Stimulated activated CD8-positive, alpha-beta memory T cell treated with anti-CD3 and anti-CD28 coated beads, Interleukin-4, amount 100 ng/mL, for 4 hours (primary cell): ENCODE data around the gene BTBD6.

Experiments used
- DNase-seq, 2 donors: peaks; one replicate each; pipeline ENCODE4 v3.0.0-alpha.2; 2020; ENCODE audit warnings: low read depth in 2 of 2, low spot score in 1 of 2

Gene BTBD6

DNA sequence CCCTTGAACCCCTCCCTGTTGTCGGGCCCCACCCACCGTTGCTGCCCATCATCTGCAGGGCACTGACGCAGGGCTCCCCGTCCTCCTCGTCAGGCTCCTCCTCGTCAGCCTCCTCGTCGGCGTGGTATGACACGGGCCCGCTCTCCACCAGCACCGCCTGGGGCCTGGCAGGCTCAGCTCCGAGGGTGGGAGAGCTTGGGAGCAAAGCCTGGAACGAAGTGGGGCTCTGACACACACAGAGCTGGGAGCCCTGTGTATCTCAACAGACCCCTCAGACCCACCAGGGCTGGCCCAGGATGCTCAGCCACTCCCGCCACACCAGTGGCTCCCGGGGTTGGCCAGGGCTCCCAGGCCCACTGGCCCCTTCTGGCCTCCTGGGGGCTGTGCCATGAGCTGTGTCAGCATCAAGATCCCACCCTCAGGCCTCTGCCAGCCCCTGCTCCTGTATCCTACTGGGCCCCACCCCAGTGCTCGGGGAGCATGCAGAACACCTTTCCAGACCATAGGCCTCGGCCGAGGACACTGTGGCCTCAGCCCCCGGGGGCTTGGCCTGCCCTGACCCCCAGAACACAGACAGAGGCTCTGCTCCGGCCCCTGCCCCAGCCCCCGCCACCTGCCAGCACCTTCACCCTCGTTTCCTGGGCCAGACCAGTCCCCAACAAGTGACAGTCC, 37.1 kb upstream of the BTBD6 start:
- no peak for DNase-seq

DNA sequence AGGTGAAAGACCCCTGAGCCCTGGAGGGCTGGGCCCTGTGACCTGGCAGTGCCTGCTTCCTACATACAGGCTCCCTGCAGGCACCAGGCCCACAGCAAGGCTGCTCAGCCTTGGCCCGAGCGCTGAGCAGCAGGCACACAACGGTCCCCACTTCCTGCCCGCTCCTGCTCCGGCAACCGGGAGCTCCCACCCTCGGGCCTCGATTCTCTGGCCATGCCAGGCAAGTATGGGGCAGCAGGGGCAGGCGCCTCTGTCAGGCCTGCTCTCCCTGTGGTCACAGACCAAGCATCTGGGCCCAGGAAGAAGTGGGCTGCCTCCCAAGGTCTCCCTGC, 36.6 kb upstream of the BTBD6 start:
- no peak for DNase-seq

DNA sequence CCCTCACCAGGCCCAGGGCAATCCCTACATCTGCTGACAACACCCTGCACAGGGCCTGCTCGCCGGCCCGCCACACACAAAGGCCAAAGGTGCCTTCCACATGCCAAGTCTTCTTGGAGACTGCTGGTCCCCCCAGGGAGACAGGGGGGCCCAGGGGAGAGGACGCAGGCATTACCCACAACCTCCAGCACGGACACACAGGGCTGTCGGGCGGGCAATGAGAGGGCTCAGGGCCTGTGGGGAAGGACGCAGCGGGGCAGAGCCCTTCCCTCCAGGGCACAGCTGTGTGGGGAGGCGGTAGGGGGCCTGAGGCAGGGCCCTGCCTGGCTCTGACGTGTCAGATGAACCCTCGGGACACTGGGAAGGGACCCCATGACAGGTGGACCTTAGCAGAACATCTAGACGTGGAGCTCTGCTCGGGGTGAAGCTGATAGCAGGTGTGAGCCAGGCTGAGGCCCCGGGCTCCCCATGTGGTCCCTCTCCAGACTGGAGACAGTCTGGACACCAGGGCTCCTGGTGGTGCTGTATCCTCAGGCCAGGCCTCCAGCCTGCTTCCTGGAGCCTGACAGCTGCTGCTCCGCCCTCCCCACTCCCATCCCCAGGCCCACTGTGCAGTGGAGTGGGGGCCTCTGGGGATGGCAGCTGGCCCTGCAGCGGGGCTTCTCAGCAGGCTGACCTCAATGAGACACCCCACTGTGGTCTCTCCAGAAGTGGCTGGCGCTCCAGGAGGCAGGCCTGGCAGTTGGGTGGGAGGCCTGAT, 35.6 kb upstream of the BTBD6 start:
- DNase-seq, result no peak

DNA sequence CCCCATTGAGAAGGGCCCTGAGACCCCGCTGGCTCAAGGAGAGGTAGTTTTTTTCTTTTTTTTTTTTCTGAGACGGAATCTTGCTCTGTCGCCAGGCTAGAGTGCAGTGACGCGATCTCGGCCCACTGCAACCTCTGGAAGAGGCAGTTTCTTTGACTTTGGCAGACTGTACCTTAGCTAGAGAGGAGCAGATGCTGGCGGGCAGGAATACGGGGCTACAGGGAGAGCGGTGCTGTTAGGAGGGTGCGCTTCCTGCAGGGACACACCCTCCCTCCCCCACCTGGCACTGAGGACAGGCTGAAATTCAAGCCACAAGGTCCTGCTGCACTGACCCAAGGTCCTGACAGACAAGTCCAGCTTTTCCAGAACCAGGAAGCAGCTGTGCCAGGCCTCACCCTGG, 35.0 kb upstream of the BTBD6 start:
- no peak for DNase-seq

DNA sequence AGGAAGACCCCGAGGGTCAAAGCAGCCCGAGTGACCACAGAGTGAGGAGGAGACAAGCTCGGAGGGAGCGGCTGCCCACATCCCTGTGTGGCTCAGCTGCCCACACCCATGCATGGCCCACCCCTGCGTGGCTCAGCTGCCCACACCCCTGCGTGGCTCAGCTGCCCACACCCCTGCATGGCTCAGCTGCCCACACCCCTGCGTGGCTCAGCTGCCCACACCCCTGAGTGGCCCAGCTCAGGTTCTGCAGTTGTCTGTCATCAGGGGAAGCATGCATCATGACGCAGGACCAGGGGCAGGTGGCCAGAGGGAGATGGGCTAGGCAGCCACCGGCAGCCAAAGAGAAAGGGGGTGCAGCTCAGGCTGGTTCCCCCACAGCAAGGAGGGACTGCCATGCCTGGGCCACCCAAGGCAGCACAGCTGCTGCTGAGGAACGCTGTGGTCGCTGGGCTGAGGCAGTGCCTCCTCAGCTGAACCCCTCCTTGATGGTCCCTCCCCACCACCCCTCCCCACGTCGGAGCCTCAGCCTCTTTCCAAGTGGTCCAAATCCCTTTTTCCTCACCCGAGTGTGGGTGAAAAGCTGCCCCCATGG, 33.9 kb upstream of the BTBD6 start:
- DNase-seq, result no peak

DNA sequence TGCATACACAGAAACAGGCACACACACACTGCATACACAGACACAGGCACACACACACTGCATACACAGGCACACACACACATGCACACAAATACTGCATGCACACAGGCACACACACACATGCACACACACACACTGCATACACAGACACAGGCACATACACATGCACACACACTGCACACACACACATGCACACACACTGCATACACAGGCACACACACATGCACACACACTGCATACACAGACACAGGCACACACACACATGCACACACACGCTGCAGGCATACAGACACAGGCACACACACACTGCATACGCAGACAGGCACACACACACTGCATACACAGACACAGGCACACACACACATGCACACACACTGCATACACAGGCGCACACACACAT, 32.7 kb upstream of the BTBD6 start:
- DNase-seq, result no peak

DNA sequence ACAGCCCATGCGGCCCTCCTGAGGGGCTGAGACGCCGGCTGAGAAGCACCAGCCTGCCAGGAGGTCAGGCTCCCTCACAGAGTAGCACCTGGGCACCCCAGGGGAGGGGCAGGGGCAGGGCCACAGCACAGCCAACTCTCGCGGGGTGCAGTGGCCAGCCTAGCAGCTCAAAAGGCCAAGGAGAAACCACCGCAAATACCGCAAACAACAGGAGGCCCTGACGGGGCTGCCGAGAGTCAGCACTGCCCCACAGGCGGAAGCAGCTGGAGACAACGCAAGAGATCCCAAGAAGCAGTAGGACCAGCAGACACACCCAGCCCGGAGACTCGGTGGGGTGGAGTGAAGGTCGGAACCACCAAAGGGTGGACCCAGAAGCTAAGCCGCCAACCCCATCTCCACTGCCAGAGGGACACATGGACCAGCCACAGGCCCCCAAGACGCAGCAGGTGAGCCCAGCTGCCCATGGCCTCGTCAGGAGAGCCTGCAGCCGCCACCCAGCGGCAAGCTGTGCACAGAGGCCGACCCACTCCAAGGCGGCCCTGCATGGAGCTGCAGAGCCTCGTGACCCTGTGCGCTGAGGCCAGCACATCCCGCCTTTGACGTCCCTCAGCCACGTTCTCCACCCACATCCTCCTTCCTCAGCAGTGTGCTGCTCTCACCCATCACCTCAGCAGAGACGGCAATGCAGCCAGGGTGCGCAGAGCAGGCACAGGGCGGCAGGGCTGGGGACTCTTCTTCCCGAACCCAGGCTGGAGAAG, 31.7 kb upstream of the BTBD6 start:
- DNase-seq, result no peak

DNA sequence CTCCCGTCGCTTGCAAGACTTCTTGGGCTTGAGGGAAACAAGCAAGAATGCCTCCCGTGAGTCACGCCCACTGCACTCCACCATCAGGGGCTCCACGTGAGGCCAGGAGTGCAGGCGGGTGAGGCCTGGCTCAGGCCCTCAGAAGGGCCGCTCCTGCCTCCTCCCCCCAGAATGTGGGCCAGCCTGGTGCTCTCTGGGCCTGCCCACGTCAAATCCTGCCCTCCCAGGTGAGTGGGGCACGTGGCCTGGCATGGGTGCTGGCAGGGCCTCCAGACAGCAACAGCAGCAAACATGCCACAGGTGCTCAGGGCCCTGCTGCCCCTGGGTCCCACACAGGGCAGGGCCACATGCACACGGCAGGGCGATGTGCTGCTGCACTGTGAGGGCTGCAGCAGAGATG, 30.6 kb upstream of the BTBD6 start:
- DNase-seq, result no peak

DNA sequence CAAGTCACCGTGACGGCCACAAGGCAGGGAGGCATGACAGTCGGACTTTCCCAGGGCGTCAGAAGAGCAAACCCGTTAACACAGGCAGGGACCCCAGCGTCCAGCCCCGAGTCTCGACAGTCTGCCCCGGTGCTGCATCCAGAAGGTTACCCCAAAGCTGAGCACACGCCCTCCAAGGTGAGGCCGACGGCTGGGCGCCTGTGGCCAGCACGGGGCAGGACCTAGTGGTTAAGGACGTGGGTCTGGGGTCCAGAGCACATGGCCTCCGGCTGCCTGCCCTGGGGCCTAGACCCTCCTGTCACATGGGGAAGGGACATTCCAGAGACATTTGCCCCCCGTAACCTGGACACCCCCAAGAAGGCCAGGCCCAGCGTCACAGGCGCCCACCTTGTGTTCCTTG, 29.7 kb upstream of the BTBD6 start:
- DNase-seq, result no peak

DNA sequence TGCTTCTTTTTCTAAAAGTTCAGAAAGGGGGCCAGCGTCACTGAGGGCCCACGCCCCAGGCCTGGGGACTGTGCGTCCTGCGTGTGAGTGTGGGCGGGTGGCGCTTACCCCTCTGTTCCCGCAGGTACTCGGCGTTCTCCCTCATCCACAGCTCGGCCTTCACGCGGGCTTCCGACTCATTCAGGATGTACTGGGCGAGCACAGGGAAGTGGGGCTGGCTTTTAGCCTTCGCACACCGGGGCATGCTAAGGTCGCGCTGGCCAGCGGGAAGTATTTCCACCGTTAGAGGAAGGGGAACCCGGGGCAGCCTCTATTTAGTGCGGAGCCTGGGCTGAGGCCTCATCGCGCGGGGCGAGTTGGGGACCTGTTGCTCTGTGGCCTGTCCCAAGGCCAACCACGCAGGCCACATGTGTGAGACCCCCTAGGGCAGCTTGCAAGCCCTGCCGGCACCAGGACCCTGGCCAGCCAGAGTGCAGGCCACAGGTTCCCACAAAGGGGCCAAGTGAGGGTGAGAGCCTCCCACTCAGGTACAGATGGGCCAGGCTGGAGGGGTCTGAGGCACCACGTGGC, 29.2 kb upstream of the BTBD6 start:
- DNase-seq, result no peak

DNA sequence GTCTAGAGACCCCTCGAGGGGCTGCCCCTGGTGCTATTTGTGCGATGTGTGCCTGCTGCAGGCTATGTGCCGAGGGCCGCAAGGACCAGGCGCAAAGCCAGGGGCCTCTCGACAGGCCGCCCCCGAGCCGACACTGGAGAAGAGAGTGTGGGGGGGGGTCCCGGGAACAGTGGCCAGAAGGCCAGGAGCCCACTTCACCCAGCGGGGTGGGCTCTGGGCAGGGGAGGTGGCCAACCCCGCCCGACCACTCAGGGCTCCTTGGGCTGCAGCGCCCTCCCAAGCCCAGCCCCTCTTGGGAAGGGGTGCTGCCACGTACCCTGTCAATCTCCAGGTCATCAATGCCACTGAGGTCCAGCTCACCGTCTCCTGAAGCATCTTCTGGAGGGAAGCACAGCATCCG, 28.6 kb upstream of the BTBD6 start:
- no peak for DNase-seq

DNA sequence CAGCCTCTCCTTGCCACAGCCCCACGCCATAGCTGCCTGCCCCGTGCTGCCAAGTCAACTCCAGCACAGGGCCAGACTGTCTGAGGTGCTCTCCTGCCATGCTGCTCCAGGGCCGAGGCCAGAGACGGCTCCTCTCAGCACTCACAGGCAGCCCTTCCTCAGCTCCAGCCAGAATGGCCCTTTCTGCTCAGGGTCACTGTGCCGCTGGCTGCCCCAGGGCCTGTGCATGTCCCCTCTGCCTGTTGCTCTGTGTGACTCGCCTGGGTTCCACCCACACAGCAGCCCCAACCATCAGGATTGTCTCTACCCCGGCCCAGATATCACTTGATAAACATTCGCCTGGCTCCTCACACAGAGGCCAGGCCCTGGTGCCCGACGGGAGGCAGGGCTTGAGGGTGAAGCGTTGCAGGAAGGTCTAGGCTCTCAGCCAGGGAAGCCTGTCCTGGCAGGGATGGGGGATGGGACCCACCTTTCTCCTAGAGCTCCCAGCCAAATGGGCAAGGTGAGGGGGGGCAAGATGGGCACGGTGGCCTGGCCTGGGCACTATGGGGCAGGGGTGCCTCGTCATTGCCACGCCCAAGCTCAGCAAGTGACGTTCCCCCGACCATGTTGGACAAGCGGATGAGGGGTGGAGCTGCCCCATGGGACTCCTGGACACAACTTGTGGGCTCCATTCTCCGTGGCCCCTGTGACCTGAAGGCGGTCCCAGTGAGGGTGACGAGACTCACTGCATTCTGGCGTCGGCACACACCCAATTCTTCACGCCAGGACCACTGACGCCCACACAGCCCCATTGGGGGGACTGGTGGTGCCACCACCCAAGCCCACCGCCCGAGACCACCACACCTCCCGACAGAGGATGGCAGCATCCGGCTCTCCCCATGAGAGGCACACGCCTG, 27.4 kb upstream of the BTBD6 start:
- no peak for DNase-seq

DNA sequence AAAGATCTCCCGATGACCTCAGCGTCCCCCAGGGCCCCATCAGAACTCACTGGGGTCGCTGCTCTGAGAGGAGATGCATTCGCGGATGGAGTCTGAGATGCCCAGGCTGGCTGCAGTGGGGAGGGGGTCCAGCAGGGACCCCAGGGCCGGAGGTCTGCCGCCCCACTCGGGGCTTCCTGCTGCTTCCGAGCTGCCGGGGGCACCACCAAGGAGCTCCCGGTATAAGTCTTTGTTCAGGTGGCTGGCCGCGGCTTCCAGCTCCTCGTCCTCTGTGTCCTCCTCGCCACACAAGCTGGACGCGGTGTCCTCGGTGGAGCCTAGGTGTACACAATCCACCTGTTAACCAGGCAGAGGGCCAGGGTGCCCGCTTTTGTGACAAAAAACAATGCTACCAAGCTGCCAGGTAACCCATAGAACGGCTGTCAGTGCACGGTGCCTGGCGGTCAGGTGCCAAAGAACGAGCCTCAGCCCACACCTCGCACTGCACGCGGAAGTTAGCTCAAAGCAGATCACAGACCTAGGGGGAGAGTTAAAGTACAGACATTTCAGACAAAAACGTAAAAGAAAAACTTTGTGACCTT, 26.6 kb upstream of the BTBD6 start:
- no peak for DNase-seq

DNA sequence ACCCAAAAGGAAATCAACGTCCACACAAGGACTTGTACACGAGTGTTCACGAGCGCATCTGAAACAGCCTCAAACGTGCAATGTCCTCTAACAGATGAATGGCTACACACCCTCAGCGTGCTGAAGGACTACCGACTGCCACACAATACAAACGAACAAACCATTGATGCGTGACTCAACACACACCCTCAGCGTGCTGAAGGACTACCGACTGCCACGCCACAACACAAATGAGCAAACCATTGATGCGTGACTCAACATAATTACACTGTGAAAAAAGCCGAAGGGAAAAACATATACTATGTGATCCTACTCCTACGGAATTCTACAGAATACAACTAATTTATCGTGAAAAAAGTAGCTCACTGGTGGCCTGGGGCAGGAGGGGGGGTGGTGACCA, 25.1 kb upstream of the BTBD6 start:
- DNase-seq, result no peak

DNA sequence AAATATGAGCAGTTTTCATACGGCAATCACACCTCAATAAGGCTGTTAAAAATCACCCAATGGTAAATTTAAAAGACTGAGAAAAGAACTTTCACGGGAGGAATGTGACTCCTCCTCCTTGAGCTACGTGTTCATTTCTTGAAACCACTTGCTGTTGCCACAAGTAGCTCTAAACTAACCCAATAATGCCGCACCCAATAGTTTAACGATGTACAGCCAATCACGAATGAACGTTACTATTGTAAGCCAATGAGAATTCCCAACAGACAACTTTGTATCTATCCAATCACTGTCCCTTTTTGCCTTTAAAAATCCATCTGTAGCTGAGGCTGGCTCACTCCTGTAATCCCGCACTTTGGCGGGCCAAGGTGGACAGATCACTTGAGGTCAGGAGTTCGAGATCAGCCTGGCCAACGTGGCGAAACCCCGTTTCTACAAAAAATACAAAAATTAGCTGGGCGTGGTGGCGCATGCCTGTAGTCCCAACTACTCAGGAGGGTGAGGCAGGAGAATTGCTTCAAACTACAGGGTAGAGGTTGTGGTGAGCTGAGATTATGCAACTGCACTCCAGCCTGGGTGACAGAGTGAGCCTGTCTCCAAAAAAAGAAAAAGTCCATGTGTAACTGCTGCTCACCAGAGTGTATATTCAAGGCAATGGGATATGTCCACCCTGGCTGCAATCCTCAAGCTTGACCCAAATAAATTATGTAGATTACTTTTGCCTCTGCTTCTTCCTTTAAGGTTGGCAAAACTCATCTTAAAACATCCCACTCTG, 24.4 kb upstream of the BTBD6 start:
- no peak for DNase-seq

DNA sequence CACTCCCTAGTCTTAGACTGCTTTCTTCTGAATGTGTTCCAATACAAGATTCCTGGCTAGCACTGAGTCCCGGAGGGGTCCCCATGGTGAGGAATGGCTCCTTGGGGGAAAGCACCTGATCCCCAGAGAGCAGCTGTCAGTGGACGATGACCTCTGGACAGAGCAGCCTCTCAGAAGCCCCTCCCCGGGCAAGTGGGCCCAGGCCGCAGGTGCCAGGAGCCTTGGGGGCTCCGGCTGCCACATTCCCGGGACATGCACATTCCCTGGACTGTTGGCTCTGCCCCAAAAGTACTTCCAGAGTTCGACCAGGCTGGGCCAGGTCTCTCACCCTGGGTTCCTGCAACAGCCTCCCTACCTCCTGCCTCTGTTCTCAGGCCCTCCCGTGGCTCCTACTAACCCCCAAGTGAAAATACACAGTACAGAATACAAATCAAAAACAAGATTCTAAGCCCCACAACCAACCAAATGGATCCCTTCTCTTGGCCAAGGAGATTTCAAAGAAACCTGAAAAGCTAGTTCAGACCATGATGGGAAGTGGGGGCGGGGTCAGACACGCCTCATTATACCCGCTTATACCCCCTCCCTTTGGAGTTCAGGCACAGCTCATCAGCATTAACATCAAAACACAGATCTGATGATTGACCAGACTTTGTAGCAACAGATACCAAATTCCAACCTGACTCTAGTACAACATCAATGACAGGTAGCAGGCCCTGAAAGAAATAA, 23.3 kb upstream of the BTBD6 start:
- DNase-seq, result no peak

DNA sequence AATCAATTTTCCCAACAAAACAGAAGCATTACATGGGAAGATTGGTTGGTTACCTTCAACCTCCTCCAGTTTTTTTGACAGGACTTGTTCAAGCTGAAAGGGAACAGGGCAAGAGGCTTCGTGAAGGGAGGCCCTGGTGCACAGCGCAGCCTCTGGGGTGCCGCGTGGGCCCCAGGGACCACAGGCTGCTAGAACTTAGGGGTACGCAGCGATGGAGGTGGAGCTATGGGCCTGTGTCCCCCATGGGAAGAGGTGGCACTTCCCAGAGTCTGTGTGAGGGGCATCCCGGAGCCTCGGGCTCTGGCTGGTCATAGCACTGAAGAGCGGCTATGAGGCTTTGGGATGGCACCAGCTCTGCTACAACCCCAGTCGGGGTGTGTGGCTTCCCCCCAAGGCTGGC, 22.1 kb upstream of the BTBD6 start:
- no peak for DNase-seq

DNA sequence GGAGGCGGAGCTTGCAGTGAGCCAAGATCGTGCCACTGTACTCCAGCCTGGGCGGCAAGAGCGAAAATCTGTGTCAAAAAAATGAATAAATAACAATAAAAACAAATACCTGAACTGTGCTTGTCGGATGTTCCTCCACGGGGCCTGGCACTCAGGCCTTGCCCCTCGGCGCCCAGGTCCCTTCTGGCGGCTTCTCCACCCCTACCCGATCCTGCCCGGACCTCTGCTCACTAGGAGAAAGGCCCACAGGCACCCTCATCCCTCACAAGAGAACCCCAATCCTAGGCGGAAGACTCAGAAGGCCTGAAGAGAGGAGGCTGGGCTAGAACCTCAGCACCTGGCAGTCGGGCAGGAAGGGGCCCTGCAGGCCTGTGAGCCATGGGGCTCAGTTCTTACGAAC, 21.0 kb upstream of the BTBD6 start:
- no peak for DNase-seq

DNA sequence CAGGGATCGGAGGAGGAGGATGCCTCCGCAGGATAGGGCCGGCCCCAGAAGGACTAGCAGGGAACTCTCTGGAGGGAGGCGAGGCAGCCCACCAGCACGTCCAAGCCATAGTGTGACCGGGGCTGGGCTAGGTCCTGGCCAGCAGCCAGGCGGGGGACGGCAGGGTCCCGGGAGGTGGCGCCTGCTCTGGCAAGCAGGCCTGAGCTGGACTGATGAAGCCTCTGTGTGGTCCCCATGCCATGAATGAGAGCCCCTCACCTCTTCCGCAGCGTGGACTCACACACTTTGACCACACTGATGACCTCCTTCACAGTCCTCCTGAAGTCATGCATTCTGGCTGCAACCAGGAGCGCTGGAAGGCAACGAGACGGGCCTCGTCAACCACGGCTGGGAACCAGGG, 19.8 kb upstream of the BTBD6 start:
- no peak for DNase-seq
